ENCODE results near the gene LDLRAD4.
"Not testable (repeated sequence)": the region's sequence is repeated elsewhere in the genome, so short reads cannot be mapped to it uniquely, and the experiment has no call there.

Gene LDLRAD4

DNA sequence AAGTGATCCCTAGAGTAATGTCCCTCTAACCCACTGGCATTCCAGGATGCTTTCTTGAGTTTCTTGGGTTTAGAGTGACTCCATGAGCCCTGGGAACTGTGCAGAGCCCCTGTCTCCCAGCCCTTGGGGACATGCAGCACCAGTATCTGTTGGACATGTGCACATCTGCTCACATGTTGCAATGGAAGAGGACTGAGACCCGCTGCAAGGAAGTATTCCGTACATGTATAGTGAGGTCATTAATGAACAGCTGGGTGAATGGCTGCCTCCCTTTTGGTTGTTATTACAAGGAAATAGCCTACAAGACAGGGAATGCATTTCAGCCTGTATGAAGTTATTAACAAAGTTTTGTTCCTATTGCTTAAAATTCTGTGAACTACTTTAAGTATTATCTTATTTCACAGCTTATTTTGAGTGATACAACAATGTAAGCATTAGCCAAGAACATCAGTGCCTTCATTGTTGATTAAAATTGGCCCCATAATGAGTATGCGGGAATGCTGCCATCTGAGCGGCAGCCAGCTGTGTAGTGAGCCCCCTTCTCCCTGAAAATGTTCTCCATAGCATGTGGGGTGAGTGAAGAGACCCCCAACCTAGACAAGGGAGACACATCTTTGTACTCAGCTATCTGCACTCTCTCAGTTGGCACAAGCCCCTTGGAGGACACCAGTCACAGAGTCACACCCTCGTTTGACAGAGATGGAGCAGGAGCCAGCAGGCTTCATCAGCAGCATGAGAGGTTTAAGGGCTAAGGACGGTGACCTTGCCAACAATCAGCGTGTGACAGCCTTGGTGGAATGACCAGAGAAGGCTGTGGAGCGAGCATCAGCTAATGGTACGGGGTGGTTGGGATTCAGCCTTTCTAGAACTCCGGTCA lies 420.4 kb downstream of the LDLRAD4 start:
- DNase-seq (ENCODE audit: low spot score), result no peak

DNA sequence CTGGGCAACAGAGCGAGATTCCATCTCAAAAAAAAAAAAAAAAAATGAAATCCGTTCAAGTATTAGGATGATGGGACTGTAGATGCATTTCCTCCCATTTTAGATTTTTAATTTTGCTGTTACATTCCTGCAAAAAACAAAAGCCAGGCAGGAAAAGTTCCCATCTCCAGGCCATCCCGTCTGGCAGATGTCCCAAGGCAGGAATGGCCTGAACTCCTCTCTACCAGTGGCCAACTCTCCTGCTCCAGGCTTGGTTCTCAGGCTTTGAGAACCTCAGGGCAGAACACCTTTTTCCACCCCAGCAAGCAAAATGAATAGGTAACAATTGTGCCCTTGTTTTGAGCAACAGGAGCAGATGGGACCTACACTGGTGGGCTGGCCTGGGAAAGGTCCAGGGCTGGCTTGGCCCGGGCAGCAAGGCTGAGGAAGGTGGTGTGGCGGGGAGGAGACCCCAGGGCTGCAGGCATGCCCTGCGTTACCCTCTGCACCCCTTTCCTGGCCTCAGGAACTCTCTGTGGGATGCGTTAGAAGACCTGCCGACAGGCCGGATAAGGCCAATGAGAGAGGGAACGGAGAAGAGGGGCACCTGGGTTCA lies 421.8 kb downstream of the LDLRAD4 start:
- no peak for DNase-seq (ENCODE audit: low spot score)

DNA sequence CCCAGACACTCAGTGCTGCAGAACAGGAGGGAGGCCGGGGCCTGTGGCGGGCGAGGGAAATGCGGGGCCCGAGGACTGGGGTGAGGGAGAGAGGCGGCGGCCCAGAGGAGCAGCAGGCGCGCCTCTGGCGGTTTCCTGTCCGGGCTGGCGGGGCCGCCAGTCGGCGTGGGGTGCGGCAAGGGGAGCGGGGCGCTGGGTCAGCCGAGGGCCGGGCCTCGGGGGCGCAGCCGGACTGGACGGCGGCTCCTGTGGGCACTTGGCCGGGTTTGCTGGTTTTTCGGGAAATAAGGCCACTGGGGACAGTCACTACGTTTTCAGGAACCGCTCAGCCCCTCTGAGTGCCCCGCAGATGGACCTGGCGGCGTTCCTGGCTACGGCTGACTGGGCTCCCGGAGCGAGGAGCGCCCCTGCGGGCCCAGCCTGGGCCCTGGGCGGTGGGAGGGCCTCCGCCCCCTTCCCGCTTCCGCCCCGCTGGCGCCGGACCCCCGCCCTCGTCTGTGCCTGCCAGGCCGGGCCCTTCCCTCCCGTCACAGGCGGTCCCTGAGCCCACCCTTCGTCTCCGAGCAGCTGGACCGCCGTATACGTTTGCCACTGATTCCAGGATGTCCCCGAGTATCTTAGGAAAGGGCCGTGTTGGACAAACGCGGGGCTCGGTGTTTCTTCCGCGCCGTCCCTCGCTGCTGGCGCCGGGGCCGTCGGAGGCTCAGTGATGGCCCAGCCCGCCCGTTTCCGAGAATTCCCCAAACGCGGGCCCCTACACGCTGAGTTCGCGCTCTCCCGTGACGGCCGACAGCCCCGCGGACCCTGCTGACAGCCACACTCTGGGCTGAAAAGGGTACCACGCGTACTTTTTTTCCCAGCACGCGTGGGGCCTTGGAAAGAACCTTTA lies 423.2 kb downstream of the LDLRAD4 start:
- DNase-seq (ENCODE audit: low spot score), result no peak

DNA sequence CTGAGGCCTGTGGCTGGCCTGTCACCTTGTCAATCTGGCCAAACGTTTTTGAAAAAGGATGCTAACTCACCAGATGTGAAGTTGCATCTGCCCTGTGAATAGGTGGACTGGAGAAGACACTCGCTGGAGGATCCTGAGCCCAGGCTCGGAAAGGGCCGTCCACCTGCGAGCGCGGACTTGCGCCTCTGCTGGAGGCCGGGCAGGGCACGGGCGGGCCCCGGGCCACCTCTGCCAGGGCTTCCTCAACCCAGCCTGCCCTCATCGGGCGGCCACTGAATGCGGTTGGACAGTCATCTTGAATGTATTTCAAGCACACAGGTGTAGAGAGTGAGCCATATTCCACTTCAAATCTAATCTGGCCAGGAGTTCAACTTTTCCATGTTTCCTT lies 423.9 kb downstream of the LDLRAD4 start:
- DNase-seq (ENCODE audit: low spot score), result no peak

DNA sequence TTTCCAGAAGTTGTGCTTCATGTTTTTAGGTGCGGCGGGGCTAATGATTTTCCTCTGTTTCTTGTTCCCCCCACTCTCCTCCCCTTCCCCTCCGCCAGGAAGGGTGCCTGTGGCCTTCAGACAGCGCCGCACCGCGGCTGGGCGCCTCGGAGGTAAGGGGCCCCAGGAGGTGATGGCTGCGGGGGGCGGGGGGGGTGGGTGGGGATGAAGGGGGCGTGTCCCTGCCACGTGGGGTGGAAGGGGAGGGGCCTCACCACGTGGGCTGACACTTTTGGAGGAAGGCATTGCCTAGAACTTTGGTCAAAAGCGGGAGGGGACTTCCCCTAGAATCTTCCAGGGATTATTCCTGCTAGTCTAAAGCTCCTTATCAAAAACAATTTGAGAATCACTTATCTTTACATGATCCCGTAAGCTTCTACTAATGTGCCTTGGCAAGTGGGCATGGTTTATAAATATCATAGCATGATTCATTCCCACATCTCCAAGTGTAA lies 424.7 kb downstream of the LDLRAD4 start:
- DNase-seq (ENCODE audit: low spot score), result no peak

GRCh38 chr18:13645093-13645492 lies 426.5 kb downstream of the LDLRAD4 start:
- DNase-seq (ENCODE audit: low spot score), result no peak

- no peak for DNase-seq (ENCODE audit: low spot score)
These were observed 428.1 kb downstream of the LDLRAD4 start for GRCh38 chr18:13646633-13647032.

GRCh38 chr18:13647761-13648160 lies 429.2 kb downstream of the LDLRAD4 start:
- DNase-seq (ENCODE audit: low spot score), result no peak

DNA sequence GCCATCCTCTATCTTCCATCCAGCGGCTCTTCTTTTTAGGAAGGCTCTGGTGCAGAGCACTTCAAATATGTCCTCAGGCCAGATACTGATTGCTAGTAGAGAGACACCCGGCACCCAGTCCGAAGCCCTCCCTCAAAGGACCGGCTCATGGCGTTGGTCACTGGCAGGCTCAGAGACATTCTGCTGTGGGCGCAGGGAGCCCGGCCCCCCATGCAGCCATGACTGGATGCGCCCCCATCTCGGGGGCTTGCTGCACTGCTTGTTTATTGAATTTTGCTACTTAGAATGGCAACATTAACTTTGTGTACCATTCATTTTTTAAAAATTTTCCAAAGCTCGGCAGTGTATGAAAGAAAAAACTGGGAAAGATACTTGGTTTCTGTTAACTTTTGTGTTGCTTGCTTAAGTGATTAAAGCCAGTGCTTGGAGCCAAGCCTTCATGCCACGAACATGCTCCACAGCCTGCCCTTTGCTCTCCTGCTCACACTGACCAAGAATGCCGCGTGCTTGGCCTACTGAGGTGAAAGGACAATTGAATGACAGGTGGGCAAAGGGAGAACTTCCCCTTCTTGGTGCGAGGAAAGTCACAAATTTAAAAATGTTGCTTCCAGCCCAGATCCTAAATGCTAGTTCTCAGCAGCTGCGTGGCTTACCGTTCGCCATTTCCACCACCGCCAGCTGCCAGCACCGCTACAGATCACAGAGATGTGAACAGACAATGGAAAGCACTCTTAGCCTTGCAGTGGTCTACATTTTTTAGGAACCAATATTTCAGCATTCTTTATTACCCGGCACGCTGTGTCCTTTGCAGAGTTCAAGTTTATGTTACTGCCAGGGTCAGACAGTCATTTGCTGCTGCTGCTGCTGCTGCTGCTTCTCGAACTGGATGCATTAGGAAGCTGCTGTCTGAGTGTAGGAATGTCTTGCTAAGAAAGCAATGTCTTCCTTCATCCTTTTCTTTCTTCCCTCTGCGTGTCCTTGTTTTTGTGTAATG lies 431.1 kb downstream of the LDLRAD4 start:
- no peak for DNase-seq (ENCODE audit: low spot score)

DNA sequence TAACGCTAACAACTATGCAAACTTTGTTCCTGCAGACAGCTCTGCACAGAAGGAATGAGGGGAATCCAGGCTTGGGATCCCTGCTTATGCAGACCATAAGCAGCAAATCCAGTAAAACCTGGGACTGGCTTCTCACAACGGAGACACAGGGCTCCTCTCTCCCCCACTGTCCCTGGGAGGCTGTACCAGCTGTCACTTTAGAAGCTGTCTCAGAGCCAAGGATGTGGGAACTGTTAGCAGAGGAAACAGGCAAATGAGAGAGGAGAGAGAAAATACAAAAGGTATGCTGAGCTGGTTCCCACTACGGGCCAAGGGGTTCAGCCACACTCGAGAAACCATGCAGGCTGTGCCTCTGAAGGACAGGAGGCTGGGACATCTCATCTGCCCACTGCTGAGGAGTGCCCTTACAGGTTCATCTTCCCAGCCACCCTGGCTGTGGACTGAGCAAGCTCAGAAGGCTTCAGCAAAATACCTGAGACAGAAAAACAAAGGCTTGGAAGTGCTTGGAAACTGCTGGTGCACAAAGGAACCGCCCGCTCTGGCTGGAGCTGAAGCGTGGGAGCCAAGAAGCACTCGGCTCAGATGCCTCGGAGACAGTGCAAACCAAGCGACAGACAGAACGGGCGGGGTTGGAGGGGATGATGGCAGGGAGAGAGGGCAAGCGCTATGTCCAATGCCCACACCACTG lies 435.3 kb downstream of the LDLRAD4 start:
- no peak for DNase-seq (ENCODE audit: low spot score)

DNA sequence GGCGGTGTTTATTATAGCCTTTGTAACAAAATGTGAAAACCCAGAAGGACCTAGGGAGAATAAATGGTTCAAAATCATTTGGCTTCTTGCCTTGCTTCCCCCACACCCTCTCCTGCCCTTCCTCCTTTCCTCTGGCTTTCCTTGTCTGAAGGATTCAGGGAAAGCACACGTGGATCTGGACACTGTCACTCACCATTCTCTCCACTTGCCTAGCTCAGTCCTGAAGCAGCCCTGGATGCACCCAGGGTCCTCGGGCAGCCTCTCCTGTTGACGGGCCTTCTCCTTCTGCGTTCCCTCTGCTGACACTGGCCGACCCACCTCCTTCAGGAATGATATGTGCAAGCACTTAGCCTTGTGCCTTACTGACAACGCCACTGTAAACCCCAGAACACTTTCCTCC lies 439.4 kb downstream of the LDLRAD4 start:
- DNase-seq (ENCODE audit: low spot score), result no peak

DNA sequence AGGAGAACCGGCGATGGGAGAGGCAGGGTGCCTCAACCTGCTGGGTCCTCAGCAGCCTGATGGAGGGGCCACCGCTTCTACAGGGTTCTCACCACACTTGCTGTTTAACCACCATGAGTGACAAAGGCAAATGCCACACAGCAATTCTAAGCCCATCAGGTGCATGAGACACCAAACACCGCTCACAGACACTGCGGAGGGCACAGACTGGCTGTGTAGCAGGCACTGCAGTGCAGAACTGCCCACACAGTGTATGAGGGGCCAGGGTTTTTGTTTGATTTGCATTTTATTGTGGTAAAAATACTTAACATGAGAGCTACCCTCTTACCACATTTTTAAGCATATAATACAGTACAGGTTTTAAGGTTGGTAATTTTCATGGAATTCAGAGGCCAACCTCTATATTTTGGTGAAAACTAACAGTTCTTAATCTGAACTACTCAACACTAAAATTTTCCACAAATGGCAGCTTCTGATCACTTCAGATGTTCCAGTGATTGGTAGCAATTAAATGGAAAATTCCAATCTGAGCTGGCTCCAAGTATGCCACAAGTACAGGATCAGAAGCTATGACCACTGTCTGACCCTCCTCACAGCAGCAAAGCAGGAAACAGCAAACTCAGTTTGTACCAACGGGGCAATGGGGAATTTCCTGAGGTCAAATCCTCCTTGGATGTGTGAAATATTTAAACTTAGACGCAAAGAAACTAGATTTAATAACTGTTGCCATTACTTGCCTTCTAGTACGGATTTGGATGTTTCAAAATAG lies 440.1 kb downstream of the LDLRAD4 start:
- DNase-seq (ENCODE audit: low spot score), result no peak

GRCh38 chr18:13660510-13660909 lies 441.9 kb downstream of the LDLRAD4 start:
- DNase-seq (ENCODE audit: low spot score), result no peak

DNA sequence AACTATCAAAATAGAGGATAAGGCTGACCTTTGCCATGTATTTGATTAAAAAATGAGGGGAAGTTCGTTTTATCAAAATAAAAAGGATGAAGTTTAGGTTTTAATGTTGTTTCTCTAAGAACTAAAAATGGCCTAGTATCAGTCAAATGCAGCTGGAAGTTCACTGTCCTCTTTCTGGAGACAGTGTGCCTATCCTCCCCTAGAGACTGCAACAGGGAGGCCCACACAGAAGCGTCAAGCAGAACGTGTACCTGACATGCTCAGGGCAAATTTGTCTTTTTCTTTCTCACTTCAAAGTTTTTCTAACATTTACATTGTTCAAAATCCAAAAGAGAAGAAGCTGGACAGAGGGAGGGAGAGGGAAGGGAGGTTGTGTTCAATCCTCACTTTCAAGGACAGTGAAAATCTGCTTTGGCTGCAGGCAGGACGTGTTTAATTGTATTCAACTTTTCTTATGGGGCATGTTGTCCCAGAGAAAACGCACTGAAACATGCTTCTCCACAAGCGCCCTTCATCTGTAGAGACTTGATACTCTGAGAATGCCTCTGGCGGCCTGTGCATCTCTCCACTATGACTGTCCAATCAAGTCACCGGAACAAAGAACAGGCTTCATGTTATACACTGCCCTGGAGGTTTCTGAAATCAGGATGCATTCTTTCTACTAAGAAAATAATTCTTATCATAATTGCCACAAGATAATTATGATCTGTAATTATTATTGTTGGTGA lies 442.7 kb downstream of the LDLRAD4 start:
- DNase-seq (ENCODE audit: low spot score), result no peak

DNA sequence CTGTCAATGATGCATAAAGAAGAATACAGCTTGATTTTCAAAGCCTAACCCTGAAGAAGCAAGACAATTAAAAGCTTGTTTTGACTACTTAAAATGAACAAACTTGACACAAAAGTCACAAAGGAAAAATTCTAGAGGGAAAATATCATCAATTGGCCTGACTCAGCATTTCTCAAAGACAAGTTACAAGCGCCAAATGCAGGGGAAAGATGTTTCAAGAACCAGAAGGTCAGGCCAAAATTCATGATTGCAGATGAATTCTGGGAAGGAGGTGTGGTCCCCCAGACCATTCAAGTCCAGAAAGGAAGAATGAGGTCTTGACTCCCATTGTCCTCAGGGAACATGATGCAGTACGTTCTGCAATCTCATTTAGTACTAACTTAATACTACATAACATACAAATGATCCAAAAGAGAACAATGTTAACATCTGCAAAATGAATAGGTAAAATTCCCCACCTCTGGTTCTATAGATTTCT lies 443.3 kb downstream of the LDLRAD4 start:
- DNase-seq (ENCODE audit: low spot score), result no peak

DNA sequence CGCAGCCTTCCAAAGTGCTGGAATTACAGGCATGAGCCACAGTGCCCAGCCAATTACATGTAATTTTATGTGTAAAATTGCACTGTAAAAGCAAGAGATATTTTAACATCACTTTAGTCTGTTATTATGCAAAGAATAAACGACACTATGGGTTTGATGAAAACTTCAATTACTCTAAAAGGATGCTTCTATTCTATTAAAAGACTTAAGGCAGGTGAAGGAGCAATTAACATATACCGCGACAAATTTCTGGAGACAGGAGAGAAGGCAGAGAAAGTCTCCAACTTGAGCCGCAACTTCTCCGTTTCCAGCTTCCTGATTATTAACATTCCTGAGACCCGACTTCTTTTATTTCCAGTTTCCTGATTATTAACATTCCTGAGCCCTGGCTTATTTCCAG lies 454.1 kb downstream of the LDLRAD4 start:
- DNase-seq (ENCODE audit: low spot score), result no peak

DNA sequence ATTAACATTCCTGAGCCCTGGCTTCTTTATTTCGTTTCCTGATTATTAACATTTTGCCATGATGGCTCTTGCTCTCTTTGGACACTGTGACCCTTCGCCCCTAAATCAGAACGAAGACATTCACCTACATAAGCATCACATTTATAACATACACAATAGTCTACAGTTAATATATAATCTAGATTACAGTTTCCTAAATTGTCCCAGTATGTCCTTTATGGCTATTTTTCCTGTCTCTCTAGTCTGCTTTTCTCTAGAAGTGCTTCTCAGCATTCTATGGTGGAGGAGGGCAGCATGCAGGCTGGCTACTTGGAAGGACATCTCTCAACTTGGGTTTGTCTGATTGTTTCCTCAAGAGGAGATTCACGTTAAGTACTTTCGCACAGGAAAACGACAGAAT lies 457.9 kb downstream of the LDLRAD4 start:
- DNase-seq (ENCODE audit: low spot score), result no peak

DNA sequence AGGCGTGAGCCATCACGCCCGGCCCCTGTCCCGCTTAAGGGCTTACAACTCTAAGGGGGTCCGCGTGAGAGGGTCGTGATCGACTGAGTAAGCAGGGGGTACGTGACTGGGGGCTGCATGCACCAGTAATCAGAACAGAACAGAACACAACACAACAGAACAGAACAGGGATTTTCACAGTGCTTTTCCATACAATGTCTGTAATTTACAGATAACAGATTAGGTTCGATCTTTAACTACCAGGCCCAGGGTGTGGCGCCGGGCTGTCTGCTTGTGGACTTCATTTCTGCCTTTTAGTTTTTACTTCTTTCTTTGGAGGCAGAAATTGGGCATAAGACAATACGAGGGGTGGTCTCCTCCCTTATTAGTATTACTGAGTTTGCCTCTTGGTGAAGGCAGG lies 458.8 kb downstream of the LDLRAD4 start:
- DNase-seq (ENCODE audit: low spot score), result not testable (repeated sequence)

GRCh38 chr18:13680612-13681011 lies 462.1 kb downstream of the LDLRAD4 start:
- peak; percentile 62 for DNase-seq (ENCODE audit: low spot score)
